Measurements from ENCODE around the gene TXNRD2.

Gene TXNRD2

GRCh38 chr22:19853879-19854777 lies 87.5 kb downstream of the TXNRD2 start:
- DNase-seq, result no peak

DNA sequence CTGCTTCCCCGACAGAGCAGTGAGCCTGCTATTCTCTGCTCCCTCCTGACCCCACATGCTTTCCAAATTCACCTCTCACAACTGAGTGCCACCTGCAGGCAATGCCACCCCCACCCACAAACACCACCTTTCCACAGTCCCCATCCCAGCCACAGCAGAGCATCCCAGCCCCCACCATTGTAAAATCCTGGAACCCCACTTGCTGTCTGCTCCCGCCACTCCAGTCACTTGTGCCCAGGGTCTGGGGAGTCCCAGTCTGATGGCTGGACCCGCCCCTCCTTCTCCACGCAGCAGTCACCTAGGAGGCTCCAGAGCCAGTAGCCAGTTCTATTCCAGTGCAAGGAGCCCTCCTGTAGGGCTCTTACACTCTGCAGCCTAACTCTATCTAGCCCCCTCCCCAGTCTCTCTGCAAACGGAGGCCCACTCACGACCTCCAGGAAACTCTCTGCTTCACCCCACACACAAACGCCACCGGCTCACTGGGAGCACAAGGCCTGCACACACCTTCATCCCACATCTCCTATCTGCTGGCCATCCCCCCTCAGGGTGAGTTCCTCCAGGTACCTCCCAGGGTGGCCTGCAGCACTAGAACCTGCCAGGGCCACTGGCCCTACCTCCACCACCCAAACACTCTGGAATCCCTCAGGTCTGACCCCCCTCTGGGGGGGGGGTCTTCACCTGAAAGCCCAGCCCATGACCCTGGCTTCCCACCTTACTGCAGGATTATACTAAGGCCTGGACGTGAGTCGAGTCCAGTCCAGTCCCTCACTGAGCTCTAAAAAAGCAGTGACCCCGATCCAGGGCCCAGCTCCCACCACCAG lies 88.3 kb downstream of the TXNRD2 start:
- no peak for DNase-seq

DNA sequence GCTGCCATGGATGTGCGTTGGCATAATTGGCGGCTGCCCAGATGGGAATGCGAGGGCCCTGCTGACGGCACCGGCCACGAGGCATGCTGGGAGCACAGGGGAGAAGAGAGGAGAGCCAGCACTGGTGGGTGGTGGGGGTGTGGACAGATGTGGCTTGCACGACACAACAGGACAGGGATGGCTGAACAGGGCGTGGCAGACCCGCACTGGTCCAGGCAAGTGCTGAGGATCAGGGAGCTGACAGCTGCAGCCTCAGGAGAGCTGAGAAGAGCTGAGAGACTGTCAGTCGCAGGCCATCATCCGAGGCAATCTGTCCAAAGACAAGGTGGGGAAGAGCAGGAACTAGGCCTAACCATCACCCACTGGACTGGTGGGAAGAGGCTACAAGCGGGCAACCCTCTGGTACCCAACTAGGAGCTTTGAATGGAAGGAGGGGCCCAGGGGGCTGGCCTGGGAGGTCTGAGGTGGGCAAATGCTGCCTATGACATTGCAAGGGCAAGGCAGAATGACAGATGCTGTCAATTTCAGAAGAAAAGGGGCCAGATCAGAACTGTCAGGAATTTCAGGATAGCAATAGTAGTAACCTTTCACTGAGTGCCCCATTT lies 89.3 kb downstream of the TXNRD2 start:
- DNase-seq, result no peak

- no peak for DNase-seq
Observed at GRCh38 chr22:19851291-19852176, 90.1 kb downstream of the TXNRD2 start.

DNA sequence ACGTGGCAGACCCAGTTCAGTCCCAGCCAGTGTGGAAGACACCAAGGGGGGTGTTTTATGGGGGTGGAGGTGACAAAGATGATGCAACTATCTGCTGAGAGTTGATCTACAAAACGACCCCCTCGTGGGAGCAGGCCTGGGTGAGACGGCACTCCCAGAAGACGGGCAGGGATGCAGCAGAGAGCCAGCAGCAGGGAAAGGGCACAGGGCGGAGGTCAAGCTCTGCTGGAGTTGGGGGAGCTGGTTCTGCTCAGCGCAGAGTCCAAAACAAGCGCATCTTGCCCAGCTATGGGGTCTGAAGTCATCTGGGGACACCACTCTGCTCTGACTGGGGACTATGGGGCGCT lies 90.9 kb downstream of the TXNRD2 start:
- DNase-seq, result no peak

GRCh38 chr22:19849835-19850762 lies 91.5 kb downstream of the TXNRD2 start:
- DNase-seq, result no peak

DNA sequence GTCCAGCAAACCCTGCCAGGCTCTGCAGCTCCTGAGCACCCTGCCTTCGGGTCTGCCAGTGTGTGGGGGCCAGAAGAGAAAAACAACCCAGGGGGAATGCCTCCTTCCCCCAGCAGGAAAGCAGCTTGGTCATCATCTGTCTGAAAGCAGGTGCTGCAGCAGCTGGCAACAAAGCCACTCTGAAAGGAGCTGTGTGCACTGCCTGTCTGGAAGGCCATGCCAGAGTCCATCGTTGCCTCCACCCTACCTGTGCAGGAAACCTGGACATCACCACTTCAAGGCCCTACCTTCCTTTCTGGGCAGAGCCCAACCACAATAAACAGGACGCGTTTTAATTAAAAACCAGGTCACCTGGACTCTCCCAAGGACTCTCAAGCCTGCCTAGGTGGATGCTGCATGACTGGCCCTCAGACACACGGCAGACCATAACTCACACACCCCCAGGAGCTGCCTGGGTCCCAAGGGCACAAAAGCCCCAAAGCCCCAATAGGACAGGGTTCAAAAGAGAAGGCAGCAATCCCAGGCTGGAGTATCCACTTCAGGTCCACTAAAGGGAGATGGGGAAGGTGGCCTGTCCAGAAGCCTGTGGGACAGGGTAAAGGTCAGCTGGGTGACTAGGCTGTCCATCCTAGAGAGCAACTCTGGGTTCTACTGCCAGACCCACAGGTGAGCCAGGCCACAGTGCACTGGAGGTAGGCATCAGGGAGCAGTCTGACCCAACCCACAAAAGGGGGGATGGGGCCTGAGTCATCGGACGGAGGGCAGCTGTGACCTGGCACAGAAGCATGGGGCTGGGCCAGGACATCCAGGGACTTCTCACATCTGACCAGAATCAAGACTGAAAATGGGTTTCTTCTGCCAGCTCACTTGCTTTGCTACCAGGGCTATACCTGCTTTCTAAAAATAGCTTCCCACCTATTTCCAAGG lies 93.1 kb downstream of the TXNRD2 start:
- DNase-seq, result no peak

GRCh38 chr22:19847345-19847632 lies 94.3 kb downstream of the TXNRD2 start:
- no peak for DNase-seq

GRCh38 chr22:19846620-19847344 lies 94.8 kb downstream of the TXNRD2 start:
- no peak for DNase-seq

DNA sequence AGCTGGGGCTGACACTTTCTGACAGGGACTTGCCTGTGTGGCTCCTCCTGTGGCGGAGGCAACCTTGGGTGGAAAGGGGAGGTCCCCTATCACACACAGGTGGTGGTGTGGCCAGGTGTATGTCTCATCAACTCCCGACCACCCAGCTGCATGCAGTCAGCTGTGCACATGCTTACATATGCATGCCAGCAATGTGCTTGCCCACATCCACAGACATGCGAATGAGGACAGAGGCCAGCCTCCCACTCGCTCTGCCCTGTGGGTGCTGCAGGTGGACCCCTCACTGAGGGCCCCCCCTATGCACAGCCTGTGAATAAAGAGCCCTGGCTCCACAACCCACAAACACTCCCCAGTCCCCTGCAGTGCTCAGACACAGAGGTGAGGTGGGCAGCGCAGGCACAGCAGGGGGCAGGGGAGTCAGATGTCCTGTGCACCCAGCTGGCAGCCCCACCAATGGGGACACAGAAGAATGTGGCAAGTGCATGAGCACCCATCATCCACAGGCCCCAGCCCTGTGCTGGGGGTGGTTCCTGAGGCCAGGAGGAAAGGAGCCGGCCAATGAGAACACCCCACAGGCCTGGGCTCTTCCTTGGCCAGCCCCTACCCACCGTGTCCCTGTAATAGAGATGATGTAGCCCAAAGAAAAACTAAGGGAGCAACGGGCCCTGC lies 96.4 kb downstream of the TXNRD2 start:
- DNase-seq, result no peak

DNA sequence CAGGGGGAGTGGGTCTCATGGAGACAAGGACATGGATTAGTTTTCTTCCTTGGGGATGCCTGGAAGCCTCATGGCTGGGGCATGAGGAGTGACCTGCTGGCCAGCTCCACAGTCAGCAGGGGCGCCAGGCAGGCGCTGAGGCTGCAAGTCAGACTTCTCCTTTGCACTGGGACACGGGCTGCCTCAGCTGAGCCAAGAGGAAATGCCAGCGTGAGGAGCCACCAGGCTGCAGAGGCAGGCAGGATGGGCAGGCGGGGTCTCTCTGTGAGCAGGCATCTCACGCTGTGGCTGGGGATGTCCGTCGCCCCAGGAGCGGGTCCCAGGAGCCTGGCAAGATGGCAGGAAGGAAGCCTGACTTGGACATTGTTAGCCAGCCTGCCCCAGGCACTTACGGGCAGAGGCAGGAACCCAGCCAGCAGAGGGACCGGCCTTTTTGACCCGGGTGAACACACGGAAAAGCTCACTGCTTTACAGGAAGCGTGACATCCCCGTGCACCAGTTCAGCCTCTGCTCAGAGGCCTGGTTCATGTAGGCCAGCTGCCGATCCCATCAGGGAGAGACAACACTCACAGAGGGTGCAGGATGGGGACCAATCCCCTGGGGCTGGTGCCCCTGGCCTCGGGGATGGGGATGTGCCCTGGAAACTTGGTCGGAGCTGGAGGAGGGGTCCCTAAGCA lies 97.1 kb downstream of the TXNRD2 start:
- no peak for DNase-seq

- no peak for DNase-seq
Observed at GRCh38 chr22:19843857-19844376, 97.7 kb downstream of the TXNRD2 start.

DNA sequence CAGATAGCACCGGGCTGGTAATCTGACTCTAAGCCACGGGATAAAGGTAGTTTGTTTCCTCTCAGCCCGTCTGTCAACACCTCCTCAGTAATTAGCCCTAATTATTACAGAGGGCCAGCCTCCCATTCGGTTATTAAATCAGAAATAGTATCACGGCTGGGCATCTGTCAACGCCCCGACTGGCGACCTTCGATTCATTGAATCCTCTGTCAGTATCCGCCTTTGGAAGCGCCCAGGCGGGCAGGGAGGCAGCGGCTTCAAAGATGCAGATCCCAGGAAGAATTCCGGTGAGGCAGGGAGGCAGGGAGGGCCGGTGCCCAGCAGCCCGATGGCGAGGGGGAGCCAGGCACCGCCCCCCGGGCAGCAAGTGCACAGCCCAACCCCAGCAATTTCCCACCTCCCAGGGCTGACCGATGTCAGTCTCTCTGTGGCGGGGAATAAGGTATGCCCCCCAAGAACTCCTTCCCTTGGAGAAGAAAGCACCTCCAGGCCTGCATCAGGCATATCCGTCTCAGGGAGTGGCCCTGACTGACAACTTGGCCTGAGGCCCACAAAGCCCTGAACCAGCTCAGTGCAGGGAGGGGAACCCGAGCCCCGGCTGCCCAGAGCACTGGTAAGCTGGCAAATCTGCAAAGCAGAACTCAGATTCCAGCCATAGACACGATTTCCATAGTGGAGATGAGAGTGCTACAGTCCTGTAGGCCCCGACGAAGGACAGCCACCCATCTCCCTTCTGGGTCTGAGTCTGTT lies 98.3 kb downstream of the TXNRD2 start:
- DNase-seq, result peak; percentile 55

DNA sequence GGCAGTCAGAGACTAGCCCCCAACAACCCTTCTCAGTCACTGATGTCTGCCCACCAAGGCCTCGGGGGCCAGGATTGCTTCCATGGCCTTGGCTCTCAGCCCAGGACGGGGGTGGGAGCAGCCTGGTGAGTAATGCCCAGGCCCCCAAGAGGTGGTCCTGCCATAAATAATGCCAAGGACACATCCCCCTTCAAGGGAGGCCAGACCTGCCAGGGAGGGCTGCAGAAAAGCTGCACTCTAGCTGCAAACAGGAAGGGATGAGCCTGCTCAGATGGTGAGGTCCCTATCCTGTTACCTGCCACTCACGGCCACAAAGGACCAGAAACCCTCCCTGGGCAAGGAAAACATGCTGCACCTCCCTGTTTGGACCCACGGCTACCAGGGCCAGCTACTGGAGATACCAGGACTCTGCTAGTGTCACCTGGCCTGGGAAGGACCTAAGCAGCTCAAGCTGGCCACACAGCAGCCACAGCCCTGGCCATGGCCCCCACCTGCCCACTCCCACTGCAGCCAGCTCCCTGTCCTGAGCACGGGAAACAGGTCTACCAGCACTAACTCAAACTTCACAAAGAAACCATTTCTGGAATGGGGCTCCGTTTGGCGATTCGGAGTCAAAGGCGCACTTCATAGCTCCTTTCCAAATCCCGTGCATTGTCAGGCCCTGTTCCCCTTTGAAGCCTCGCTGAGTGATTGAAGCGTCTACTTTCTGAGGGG lies 99.1 kb downstream of the TXNRD2 start:
- DNase-seq, result no peak

DNA sequence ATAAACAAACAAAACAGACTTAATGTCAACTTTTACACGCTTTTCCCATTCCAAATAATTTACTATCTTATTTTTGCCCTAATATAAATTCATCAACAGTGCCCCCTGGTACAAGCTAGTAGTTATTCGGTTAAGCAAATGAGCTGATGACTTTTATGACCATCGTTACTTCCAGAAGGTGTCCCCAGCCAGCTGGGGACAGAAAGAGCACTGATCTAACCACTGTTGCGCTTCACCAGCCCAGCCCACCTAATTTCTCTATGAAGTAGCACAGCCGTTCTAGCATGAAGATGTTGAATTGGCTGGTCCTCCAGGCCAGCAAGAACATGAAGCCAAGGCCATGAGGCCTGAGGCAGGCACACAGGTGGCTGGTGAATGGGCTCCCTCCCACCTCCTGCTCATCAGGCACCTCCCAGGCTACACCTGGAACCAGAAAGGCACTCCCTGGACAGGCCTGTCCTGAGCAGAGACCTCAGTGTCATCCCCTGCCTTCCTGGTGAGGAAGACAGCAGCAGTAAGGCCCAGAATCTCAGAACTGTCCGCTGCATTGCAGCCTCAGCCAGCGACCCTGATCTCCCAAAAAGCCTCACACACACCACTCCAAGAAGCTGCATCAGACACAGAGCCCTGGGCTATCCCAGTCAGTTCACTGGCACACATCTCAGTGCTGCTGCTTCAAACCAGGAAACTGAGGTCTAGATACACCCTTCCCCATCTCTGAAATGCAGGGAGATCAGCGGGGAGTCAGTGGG lies 99.8 kb downstream of the TXNRD2 start:
- no peak for DNase-seq

DNA sequence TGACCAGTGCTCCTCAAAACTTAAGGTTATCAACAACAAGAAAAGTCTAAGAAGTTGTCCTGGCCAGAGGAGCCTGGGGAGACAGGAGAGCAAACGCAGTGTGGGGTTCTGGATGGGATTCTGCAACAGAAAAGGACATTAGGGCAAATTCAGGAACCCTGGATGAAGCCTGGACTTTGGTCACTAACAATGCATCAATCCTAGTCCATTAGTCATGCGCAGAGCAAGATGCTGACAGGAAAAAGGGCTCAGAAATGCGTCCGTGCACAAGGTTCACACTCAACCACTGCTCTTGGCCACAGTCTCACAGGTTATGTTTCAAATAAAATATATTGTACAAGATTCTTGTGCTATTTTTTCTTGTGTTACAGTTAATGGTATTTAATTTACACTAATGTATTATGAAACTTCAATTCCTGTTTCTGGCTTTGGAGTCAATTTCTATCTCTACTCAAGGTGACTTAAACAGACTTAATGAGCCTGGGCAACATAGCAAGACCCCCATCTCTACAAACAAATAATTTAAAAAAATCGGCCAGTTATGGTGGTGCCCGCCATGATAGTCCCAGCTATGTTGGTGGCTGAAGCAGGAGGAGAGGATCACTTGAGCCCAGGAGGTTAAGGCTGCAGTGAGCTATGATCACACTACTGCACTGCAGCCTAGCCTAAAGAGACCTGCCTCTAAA lies 100.5 kb downstream of the TXNRD2 start:
- no peak for DNase-seq
